ES-I3 (cell line): ENCODE measurements around the gene STBD1.
"Not testable (repeated sequence)": the region's sequence is repeated elsewhere in the genome, so short reads cannot be mapped to it uniquely, and the experiment has no call there.

Experiments
- H3K36me3 ChIP-seq: 2 replicates; pipeline ENCODE4 v1.6.1; 2013; ENCODE audit warnings: mild to moderate bottlenecking, low read length, control low read depth, moderate library complexity; ENCODE audit not compliant: insufficient read depth
- H3K4me1 ChIP-seq: 2 replicates; pipeline ENCODE4 v1.6.1; 2013; ENCODE audit warnings: mild to moderate bottlenecking, control low read depth, low read length; ENCODE audit not compliant: insufficient read depth
- H3K9ac ChIP-seq: 2 replicates; pipeline ENCODE4 v1.6.1; 2013; ENCODE audit warnings: low read depth, mild to moderate bottlenecking, low read length, moderate library complexity
- H3K9me3 ChIP-seq: 2 replicates; pipeline ENCODE4 v1.6.1; 2013; ENCODE audit warnings: mild to moderate bottlenecking, low read length, moderate library complexity; ENCODE audit not compliant: control insufficient read depth, insufficient read depth

The STBD1 gene

DNA sequence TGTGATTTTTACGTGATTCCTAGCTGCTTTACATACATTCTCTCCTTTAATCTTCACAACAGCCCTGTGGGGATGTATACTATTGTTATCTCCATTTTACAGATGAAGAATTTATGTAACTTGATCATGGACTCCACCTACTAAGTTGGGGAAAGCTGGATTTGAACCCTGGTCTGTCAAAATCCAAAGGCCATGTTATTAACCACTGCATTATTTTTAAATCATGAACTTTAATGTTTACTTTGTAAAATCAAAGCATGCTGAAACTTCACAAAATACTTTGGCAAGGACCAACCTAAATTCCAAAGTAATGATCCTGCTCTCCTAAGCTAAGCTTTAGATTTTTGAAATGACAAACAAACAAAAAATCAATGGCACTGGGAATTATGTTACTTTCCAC is 28.9 kb upstream of the STBD1 start:
- Histone ChIP-seq H3K9me3 (no peaks in the 10 kb centered on the region), H3K36me3 (no peaks in the 10 kb centered on the region), H3K9ac (no peak overlapping the region), H3K4me1 (no peaks in the 10 kb centered on the region)

DNA sequence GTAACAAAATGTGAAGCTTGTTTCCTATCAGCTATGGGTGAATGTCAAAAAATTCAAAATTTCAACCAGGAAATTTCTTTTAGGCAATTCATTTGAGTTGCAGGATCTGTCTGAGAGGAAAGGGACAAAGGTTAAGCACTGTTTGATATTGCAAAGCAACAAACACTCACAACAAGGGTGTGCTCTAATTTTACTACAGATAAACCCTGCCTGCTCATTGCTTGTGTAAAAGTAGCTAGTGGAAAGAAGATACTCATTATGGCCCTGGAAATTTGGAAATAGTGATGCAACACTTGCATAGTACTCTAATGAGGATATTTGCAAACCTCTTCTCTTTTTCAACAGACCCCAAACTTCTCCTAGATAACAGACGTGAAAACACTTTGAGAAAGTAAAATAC is 27.9 kb upstream of the STBD1 start:
- Histone ChIP-seq H3K9me3 (no peaks in the 10 kb centered on the region), H3K4me1 (no peaks in the 10 kb centered on the region), H3K9ac (no peak overlapping the region), H3K36me3 (no peaks in the 10 kb centered on the region)

DNA sequence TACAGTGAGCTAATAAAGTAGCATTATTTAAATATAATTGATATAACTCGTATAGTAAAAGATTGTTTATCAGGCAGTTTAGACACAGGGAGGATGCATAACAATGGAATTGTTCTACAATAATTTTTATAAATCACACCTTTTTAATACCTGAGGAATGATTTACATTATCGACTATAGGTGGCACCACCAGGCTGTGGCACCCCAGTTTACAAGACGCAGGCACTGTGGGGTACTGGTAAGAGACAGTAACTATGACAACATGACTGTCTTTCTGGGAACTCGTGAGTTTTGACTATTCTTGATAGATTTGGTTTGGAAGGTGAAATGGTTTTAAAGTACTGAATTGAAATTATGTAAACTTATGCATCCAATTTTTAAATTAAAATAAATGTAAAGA is 27.1 kb upstream of the STBD1 start:
- Histone ChIP-seq H3K4me1 (no peaks in the 10 kb centered on the region), H3K36me3 (no peaks in the 10 kb centered on the region), H3K9me3 (no peaks in the 10 kb centered on the region), H3K9ac (no peak overlapping the region)

DNA sequence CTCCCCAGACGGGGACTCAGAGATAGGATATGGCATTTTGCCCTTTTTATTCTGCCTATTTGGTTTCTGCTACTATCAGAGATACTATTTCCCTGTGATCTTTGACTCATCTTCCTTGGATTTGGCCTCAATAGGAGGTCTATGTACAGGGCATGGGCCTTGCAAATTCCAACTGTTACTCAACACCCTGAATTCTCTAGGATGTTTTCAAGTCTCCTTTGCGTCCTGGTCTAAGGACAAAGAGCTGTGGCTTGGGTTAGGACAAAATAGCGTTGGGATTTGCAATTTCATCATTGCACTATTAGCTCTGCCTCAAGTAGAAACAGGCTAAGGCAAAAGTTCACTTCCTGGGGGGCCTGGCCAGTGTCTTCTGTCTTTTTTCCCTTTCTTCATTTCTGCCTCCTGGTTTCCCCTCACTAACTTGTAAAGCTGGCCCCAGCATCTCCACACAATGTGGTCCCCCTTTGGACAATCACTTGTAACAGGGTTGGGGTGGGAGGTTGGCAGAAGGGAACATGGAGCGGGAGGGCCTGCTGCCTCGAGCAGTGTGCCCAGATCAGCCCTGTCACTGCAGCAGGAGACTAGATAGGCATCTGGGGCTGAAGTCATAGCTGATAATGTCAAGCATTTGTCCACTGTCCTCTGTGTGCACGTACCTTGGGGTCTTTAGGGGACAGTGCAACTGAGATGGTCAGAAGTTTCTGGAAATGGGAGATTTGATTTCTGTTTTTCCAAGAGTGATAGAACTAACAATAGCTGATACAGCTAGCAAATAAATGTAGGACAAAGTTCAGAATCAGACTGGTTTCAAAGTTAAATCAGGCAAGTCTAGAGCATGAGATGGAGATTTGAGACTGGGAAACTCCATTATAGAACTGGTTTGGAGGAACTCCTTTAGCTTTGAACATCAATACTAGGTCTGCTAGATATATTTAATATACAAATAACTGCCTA is 25.8 kb upstream of the STBD1 start:
- Histone ChIP-seq H3K9me3 (no peaks in the 10 kb centered on the region), H3K36me3 (no peaks in the 10 kb centered on the region), H3K9ac (no peak overlapping the region)

DNA sequence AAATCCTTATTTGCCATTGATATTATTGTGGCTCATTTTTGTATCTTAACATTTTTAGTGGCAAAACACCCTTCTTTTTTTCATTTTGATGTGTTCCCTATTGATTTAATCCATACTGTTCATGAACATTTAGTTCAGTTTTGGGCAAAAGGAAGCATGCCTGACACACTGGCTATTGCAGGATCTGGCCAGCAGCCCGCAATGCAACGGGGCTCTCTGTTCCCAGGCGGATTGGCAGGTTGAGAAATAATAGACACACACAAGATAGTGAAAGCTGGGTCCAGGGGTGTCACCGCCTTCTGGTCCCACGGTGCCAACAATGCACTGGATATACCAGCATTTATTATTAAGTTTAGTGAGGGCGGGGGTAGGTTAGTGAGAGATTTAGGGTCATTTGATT is 24.9 kb upstream of the STBD1 start:
- H3K9ac ChIP-seq, H3K9me3 ChIP-seq, H3K36me3 ChIP-seq, H3K4me1 ChIP-seq: not testable (repeated sequence)

More for the DNA sequence above, 25.8 kb upstream of the STBD1 start:
- no peaks in the 10 kb centered on the region for H3K4me1 ChIP-seq

DNA sequence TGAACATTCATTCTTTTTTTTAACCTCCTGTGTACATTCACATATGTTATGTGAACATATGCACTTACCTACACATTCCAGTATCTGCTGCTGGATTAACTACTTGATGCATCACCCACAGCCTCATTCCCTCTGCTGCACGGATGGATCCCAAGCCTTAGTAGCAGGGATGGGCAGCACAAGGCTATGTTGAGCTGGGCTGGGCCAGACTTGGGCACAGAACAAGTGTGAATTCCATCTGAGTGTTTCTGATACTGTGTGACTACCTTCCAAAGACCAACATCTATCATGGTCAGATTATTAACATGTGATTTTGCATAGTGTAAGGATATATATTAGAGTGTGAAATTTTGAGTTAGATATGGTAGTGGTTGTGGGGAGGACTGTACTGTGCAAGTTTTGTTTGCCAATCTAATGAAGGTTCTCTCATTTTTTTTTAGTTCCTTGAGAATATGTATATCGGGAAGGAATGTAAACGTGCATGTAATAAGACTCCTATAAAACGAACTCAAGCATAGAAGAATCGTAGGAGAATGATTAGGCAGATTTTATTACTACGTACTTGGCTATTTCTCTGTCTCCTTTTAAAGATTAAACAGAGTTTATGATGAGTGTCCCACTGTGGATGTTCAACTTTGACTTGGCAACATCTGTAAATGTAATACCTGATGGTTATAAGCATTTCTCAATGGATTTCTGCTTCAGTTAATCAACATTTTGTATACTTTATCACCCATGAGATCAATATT is 23.4 kb upstream of the STBD1 start:
- no peaks in the 10 kb centered on the region for H3K4me1 ChIP-seq
- no peaks in the 10 kb centered on the region for H3K9me3 ChIP-seq
- no peak overlapping the region for H3K9ac ChIP-seq
- H3K36me3 ChIP-seq: no peaks in the 10 kb centered on the region

DNA sequence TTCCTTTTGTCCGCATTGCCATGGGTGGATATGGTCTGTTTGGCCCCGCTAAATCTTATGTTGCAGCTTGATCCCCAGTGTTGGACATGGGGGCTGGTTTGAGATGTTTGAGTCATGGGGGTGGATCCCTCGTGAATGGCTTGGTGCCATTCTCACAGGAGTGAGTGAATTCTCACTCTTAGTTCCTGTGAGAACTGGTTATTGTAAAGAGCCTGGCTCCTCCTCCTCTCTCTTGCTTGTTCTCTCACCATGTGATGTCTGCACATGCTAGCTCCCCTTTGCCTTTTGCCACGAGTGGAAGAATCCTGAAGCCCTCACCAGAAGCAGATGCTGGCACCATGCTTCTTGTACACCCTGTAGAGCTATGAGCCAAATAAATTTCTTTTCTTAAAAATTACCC is 22.6 kb upstream of the STBD1 start:
- no peaks in the 10 kb centered on the region for H3K36me3 ChIP-seq
- no peaks in the 10 kb centered on the region for H3K9me3 ChIP-seq
- H3K9ac ChIP-seq: no peak overlapping the region
- H3K4me1 ChIP-seq: no peaks in the 10 kb centered on the region

DNA sequence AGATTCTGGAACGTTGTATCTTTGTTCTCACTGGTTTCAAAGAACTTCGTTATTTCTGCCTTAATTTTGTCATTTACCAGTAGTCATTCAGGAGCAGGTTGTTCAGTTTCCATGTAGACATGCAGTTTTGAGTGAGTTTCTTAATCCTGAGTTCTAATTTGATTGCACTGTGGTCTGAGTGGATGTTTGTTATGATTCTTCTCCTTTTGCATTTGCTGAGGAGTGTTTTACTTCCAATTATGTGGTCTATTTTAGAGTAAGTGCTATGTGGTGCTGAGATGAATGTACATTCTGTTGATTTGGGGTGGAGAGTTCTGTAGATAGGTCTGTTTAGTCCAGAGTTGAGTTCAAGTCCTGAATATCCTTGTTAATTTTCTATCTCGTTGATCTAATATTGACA is 18.7 kb upstream of the STBD1 start:
- H3K9ac ChIP-seq, H3K36me3 ChIP-seq, H3K4me1 ChIP-seq, H3K9me3 ChIP-seq: not testable (repeated sequence)

DNA sequence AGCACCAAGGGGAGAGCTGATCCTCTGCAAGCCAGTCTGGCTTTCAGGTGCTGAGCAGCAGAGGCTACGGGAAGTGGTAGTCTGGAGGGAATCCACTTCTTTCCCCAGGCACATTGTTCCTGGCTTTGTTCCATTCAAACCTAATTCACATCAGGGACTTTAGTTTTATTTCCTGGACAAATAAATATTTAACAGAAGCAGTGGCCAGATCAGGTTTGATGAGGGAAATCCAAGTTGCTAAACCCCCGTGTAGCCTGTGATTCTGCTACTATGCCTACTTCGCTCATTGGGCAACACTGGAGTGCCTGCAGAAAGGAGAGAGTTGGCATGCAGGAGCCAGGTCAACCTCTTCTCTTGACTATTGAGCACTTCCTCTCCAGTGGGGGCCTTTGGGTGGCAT is 13.8 kb upstream of the STBD1 start:
- no peaks in the 10 kb centered on the region; the same call in none of the 2 replicates for H3K9me3 ChIP-seq
- H3K36me3 ChIP-seq: no peaks in the 10 kb centered on the region
- no peaks in the 10 kb centered on the region for H3K4me1 ChIP-seq
- no peak overlapping the region for H3K9ac ChIP-seq

DNA sequence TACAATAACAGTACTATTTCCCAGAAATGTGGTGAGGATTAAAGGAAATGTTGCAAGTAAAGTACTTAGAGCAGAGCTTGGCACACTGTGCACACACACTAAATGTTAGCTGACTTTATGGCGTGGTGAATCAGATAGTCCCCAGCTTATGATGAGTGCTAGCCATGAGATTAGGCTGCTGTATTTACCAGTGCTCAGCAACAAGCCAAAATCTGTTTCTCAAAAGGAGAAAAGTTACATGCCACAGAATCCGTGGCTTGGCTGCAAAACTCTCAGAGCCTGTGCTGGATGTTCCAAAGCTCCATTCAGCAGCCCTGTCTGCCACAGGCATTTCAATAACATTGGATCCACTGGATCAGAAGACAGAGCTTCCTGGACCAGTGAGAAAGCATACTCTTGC is 12.8 kb upstream of the STBD1 start:
- Histone ChIP-seq H3K36me3 (no peaks in the 10 kb centered on the region), H3K9me3 (no peaks in the 10 kb centered on the region; the same call in none of the 2 replicates)

DNA sequence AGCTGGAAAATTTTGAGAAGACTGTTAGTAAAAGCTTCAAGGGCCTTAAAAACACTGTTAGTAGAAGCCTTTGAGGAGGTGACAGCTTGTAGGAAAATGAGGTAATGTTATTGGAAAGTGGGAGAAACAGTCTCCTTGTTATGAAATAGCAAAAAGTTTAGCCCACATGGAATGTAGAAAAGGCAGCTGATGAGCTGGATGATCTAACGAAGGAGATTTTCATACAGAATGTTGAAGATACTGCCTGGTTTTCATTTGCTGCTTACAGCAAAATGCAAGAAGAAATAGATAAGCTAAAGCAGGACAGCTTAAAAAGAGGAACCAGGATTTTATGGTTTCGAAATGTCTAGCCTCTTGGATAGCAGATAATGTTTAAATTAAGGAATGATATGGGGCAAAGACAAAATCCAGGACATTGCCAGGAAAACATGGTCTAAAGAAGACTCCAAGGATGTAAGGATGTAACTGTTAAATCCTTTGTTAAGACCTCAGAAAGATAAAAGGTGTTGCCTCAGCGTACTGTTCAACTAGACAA is 10.2 kb upstream of the STBD1 start:
- no peak overlapping the region for H3K9ac ChIP-seq
- H3K4me1 ChIP-seq: no peaks in the 10 kb centered on the region; the same call in 1 of the 2 replicates
- H3K9me3 ChIP-seq: no peaks in the 10 kb centered on the region; the same call in none of the 2 replicates

More for the DNA sequence above, 12.8 kb upstream of the STBD1 start:
- Histone ChIP-seq H3K9ac (no peak overlapping the region), H3K4me1 (no peaks in the 10 kb centered on the region)

DNA sequence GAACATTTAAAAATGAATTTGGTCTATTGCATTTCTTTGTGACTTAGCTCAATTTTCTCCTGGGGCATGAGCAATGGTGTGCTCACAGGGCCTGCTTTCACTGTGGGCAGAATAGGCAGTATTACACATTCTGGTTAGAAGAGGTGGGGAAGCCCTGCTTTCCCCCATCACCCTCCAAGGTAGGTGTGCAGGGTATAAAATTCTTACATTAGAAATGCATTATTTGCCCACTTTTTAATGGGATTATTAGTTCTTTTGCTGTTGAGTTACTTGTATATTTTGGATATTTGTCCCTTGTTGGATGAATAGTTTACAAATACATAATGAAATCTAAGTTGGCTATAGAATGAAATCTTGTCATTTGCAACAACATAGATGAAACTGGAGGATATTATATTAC is 8.3 kb upstream of the STBD1 start:
- Histone ChIP-seq H3K36me3 (no peaks in the 10 kb centered on the region), H3K9me3 (no peaks in the 10 kb centered on the region; the same call in none of the 2 replicates), H3K4me1 (no peaks in the 10 kb centered on the region; the same call in 1 of the 2 replicates), H3K9ac (no peak overlapping the region)

More for the DNA sequence above, 10.2 kb upstream of the STBD1 start:
- no peaks in the 10 kb centered on the region for H3K36me3 ChIP-seq

DNA sequence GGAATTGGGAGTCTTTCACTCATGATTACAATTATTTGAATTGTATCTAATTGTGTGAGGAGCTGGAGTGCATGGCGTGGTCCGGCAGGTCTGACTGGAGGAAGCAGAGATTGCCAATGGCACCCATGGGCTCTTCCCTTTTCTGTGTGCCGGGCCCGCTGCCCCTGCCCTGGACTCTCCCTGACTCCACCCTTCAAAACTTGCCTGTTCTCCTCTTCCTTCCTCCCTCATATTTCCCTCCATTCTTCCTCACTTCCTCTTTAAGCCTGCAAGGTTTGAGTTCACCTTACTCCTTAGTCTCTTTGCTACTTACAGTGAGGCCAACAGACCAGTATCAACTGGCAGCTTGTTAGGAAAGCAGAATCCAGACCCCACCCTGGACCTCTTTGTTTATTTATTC is 6.5 kb upstream of the STBD1 start:
- Histone ChIP-seq H3K9ac (no peak overlapping the region), H3K9me3 (no peaks in the 10 kb centered on the region; the same call in none of the 2 replicates), H3K36me3 (no peaks in the 10 kb centered on the region), H3K4me1 (no peaks in the 10 kb centered on the region; the same call in 1 of the 2 replicates)

DNA sequence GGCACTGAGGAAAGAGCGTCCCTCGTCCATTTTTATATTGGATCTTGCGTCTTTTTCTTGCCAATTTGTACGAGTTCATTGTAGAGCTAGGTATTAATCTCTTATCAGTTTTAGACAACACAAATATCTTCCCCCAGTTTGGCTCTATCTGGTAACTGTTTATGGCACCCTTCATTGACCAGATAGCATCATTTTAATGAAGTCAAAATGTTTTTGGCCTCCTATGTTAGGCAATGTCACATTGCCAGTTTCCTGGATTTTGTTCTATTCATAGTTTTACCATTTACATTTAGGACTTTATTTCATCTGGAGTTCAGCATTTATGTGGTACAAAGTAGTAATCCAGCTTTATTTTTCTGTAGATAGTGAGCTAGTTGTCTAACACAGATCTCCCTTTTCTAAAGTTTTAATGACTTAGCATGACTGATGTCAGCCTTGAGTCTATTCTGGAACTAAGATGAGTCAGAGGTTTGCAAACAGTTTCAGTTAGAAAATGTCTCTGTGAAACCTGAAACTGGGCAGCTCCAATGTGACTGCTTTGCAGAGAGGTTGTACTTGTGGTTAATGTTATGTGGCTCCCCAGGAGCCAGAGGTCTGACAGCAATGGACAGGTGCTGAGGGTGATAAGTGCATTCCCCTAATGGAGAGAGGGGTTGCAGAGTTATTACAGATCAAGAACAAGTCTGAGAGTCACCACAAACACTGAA is 5.3 kb upstream of the STBD1 start:
- Histone ChIP-seq H3K4me1 (no peaks in the 10 kb centered on the region; the same call in 1 of the 2 replicates), H3K9ac (no peak overlapping the region), H3K36me3 (no peaks in the 10 kb centered on the region), H3K9me3 (no peaks in the 10 kb centered on the region; the same call in none of the 2 replicates)
